Upper lobe of left lung (tissue), 4 donors: ENCODE results near the gene RBM39.

Experiments used
- CTCF ChIP-seq, 6 experiments: fragments of 450-650 bp in 4 of 6; fragments of 200-600 bp in 2 of 6; sonication (generic) in 2 of 6; IDR thresholded peaks; one replicate each; pipeline ENCODE4 v1.5.1; 2016 to 2019; ENCODE audit warnings: antibody characterized with exemption in 6 of 6
- EP300 ChIP-seq, 4 donors: sonication (generic); formaldehyde crosslinking; IDR thresholded peaks; one replicate each; pipeline ENCODE4 v1.5.1; 2017; ENCODE audit warnings: antibody characterized with exemption in 4 of 4, control low read depth in 2 of 4
- POLR2A ChIP-seq, 4 donors: fragments of 450-650 bp; IDR thresholded peaks; one replicate each; pipeline ENCODE4 v1.5.1; 2016 to 2017; ENCODE audit warnings: antibody characterized with exemption in 4 of 4, mild to moderate bottlenecking in 2 of 4

- no peak for TF ChIP-seq CTCF (IDR thresholded peaks at IDR 0.05)
- TF ChIP-seq POLR2A (IDR thresholded peaks at IDR 0.05), result no peak
- TF ChIP-seq EP300 (IDR thresholded peaks at IDR 0.05), result no peak
Observed at GRCh38 chr20:35660122-35660937, 81.7 kb downstream of the RBM39 start.
